Activated effector memory CD4-positive, alpha-beta T cell treated with Interleukin-2 at 50 U/mL for 16 hours (primary cell): ENCODE measurements around the gene PCNX4.

ENCODE experiments used
- DNase-seq: peaks from one replicate; pipeline ENCODE4 v3.0.0-alpha.2; 2020

PCNX4 gene

DNA sequence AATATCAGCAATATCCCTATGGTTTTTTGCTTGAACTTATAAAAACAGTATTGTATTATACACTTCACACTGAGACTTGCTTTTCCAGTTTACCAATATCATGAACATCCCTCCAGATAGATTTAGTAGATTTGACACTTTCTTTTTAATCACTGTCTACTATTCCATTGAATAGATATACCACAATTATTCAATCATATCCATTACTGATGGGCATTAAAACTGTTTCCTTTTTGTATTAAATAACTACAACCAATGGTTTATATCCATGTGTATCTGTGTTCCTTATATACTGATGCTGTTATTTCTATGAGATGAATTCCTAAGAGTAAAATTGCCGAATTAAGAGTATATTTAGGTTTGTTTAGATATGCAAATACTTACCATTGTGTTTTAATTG, 86.4 kb downstream of the PCNX4 start:
- no peak for DNase-seq

DNA sequence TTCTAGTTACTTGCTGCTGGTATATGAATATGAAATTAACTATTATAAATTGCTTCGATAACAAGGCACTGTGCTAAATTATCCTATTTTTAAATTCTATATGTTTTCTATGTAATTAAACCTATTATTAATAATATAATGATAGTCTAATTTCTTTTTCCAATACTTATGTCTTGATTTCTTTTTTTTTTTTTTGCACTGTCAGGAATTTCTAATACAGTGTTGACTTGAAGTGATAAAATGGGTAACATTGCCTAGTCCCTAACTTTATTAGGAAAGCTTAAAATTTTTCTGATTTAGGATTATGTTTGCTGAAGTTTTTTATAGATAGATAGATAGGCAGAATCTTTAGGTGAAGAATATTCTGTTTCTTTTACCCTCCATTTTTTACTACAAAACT, 87.1 kb downstream of the PCNX4 start:
- no peak for DNase-seq

DNA sequence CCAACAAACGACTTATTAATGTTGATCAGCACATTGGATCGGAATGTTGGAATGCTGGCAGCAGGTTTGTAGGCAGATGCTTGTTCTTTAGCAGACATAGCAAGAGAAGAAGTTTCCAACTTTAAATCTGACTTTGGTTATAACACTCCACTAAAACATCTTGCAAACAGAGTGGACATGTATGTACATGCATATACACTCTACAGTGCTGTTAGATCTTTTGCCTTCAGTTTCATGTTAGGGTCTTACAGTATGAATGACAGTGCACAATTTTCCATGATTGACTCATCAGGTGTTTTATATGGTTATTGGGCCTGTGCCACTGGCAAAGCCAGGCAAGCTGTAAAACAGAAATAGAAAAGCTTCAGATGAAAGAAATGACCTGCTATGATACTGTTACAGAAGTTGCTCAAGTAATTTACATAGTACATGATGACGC, 87.7 kb downstream of the PCNX4 start:
- no peak for DNase-seq

DNA sequence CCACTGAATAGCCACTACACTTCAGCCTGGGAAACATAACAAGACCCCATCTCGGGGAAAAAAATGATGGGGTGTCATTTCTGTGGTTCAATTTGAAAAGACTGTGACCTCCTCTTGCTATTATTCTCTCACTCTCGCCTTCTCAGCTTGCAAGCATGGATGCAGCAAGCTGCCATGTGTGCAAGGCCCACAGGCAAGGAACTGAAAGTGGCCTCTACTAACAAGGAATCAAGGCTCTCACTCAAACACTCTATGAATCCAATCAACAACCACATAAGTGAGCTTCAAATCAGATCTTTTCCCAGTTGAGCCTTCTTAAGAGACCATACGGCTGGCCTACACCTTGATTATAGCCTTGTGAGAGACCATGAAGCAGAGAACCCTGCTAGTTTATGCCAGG, 91.4 kb downstream of the PCNX4 start:
- no peak for DNase-seq

DNA sequence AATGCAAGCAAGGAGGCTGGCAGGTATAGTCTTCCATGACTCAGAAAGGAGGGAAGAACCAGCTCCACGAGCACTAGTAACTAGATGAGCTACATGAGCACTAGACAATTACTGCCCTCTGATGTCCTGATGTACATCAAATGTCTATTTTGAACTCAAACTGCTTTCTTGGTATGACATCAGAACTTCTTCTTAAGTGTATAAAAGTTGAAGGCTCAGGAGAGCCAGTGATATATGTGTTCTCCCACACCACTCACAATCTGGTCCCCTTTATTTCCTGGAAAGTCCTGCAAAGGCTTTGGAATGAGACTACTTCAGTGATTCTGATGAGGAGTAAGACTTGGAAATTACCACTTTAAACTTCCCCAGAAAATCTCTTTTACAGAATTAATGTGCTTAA, 92.0 kb downstream of the PCNX4 start:
- no peak for DNase-seq

DNA sequence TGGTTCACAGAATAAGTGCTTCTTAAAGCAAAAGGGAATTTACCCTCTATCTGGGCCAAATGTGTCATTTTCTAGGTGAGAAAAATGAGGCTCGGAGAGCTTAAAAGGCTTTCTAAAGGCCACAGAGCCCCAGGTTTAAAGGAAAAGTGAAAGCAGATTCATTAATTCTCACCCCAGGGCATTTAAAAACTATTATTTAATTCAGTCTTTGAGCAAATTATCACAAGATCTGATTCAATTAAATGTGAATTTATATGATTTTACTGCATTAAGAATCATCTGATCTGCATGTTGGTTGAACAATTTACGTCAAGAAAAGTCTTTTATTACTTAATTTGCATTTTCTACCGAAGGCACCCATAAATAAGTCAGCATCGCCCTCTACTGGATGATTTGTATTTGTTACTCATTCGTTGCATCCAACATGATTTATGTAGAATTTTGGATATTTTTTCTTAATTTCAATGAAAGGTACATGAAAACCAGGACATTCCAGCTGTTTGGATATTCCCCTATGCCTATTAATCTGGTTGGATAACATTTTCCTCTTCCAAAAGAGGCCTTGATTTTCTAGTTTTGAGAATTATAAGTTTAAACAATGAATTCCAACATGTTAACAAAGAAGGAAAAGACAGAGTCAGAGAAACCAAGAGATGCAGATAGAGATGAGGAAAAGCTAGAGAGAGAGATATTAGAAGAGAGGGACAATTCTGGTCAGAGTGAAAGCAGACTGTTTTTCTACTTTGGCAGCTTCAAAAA, 92.6 kb downstream of the PCNX4 start:
- DNase-seq, result no peak

DNA sequence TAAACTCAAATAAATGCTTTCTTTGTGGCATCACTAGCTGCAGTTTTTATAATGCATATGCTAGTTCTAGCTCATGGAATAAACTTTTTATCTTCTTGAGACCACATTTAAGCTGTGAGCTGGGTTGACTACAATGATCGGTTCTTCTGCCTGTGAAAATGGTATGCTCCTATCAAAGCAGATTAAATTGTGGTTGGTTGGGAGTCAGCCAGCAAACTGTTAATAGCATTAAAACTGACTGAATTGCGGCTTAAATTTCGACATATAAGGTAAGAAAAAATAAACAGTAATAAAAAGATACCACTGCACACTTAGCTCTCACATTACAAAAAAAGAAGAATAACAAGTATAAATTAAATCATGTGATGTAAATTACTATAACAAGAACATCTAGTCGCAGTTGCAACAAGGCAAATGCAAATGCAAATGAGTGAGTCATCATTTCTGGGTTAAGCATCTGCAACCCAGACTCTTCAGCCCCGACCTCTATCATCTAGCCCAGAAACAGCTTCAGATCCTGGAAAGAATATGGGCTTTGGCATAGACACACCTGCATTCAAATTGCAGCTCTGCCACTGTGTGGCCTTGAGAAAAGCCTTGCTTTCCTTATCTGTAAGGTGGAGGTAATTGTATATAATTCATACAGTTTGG, 93.3 kb downstream of the PCNX4 start:
- DNase-seq, result no peak

DNA sequence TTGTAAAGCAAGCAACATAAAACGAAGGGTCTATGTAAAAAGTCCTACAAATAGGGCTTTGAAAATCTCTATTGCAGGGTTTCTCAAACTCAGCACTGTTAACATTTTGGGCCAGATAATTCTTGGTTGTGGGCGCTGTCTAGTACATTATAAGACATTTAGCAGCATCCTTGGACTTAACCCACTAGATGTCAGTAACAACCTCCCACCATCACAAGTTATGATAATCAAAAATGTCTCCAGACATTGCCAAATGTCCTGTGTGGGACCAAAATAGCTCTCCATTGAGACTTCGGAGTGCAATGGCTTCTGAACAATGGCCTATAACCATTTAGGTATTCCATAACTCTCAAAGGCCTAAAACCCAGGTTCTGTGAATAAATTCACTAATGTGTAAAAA, 96.4 kb downstream of the PCNX4 start:
- no peak for DNase-seq

DNA sequence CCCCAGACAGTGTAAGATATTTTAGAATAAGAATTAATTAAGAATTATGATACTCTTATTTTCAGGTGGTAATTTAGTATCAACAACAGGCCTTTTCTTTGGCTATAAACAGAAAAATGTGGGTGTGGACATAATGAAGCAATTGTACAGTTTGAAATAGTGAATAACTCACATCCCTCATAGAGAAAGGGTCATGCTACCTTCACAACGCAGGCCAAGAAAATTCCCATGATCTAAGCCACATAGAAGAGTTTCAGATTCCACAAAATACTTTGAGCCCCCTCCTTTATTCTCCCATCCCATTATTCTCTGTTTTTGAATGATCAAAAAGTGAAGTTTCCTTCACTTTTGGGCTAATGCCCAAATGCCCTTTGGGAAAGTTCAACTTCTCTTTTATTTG, 97.0 kb downstream of the PCNX4 start:
- DNase-seq, result no peak

DNA sequence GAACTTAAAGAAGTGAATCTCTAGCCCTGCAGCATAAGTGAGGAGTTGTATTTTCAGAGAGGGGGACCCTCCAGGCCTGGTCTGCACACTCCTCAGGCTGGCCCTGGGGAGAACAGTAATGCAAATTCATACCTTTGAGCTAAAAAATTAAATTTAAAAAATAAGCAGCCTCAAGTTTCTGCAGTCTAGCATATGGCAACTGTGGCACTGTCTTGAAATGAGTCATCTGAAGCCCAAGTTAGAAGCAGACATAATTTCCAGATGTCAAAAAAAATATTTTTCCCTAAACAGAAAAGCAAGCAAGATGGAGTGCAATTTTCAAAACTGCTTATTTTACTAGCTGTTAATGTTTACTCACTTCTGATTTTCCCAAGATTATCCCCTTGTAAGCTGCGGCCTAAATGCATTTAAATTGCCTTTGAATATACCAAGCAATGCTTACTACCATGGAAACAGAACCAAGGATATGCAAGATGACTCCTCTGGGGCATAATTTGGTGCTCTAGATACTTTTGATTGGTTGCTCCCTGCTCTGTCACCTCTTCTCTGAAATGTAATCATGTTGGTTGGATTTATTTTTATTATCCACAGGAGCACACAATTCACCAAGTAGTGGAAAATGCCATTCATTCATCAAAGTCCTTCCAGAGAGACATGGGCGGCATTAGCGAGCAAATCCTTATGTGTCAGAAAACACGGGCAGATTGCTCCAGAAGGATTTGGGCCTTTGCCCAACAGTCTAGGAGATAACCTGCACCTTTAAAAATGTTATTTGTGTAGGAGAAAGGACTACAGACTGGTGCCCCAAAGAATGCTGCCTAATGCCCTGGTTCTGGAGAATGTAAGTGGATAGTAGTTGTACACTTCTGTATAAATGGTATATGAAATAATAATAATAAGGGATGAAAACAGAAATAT, 98.5 kb downstream of the PCNX4 start:
- DNase-seq, result no peak

DNA sequence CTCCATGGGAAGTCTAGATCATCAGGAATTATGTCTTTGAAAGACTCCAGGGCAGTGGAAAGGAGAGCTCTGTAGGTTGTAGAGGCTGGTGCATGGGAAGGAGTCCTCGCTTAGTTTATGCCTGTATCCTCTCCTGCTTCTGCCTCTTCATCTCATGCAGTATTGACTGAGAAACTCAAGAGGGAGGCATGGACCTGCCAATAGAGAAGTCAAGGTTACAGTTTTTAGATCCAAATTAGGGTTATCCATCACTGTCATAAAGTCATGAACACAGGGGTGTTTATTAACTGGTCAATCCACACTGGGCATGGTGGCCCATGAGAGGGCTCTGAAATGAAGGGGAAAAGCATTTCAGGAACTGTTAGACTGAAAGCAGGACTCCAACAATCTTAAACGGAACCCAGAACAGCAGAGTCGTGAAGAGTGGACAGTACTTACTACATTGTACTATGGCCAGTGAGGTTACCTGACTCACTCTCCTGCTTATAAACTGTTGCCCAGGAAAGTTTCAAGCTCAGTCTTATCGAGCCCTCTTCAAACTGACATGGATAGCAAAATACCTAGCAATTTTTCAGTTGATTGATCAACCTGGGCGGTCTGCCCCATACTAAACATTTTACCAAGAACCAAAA, 103.6 kb downstream of the PCNX4 start:
- no peak for DNase-seq

DNA sequence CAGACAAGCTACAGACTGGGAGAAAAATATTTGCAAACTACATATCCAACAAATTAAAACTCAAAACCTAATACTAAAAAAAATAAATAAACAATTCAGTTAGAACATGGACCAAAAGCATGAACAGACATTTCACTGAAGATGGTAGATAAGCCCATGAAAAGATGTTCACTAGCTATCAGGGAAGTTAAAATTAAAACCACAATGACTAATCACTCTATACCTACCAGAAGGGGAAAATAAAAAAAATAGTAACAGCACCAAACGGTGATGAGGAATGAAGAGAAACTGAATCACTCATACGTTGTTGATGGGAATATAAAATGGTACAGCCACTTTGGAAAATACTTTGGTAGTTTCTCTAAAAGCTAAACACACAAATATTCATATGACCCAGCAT, 104.6 kb downstream of the PCNX4 start:
- DNase-seq, result no peak

DNA sequence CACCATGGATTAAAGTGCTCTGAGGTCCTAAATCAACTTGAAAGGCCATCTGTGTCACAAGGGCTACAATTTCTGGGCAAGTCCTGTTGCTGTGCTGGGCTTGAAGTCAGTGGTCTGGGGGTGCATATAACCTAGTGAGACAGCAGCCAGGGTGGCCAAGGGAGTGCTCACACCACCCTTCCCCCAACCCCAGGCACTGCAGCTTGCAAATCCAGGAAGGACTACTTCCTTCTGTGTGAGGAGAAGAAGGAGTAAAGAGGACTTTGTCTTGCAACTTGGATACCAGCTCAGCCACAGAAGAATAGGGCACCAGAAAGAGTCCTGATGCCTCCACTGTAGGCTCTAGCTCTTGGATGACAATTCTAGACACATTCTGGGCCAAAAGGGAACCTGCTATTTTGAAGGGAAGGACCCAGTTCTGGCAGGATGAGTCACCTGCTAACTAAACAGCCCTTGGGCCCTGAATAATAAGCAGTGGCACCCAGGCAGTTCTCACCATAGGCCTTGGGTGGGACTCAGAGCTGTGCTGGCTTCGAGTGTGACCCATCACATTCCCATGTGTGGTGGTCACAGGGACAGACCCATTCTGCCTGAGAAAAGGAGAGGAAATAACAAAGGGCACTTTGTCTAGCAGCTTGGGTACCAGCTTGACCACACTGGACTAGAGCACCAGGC, 106.0 kb downstream of the PCNX4 start:
- DNase-seq, result no peak

DNA sequence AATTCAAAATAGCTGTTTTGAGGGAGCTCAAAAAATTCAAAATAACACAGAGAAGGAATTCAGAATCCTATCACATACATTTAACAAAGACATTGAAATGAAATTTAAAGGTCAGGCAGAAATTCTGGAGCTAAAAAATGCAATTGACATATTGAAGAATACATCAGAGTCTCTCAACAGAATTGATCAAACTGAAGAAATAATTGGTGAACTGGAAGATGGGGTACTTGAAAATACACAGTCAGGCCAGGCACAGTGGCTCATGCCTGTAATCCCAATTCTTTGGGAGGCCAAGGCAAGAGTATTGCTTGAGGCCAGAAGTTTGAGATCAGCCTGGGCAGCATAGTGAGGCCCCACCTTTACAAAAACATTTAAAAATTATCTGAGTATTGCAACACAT, 107.6 kb downstream of the PCNX4 start:
- no peak for DNase-seq

DNA sequence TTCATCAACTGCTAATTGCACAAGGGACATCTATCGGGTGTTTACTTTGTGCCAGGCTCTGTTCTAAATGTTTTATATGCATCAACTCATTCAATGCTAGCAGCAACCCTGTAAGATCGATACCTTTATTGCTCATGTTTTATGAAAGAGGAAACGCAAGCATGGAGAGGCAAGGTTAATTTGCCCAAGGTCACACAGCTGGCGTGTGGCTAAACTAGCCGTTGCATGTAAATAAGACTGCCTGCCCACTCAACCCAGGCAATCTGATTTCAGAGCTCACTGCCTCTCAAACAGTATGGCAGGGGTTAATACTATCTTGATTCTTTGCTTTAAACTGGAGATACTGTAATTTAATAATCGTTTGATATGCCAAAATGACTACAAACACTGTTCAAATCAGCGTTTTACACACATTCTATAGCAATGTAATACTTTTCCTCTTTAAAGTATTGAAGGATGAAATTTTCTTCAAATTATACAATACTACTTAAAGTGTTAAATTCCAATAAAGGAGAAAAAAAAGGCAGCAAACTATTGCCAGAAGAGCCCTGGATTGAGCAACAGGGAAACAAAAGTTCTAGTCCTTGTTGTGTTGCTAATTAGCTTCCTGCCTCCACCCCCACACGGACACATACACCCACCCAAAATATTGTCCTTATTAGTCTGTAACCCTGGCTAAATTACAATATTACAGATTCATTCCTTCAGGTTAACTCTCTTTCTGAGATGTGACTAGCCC, 112.5 kb downstream of the PCNX4 start:
- DNase-seq, result no peak

DNA sequence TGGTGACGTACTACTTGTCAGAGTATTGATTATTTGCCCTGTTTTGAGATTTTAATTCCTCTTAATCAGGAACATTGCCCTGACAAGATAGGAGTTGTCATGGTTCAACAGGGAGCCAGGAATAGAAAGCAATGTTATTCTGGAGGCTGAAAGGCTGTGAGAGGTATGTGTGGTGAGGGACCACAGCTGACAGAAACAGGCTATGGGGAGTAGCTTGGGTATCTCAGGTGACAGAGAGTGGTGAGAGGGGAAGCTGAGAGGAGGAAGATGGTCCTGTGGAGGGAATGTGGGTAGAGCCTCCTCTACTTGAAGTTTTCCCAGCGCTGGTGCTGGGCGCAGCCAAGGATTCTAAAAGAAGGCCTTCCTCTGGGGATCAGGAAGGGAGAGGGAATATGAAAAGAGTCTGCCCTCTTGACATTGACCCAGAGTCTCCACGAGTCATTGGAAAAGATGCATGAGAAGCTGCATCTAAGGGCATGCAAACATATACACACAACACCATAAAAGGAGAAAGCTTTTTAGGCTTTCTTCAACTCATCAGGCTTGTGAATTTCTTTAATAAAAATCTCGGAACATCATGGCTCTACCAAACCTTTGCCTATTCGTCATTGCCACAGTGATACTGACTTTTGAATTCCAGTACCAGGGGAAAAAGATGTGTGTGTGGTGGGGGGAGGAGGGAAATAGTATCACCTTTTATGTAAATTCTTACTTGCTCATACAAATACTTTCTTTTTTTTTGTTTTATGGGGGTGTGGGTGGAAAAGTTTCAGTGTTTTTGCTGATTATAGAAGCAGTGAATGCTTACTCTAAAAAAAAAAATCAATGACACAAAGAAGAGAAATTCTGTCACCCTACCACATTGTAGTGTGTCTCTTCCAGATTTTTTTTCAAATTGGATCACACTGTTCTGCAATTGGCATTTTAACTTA, 113.4 kb downstream of the PCNX4 start:
- no peak for DNase-seq

DNA sequence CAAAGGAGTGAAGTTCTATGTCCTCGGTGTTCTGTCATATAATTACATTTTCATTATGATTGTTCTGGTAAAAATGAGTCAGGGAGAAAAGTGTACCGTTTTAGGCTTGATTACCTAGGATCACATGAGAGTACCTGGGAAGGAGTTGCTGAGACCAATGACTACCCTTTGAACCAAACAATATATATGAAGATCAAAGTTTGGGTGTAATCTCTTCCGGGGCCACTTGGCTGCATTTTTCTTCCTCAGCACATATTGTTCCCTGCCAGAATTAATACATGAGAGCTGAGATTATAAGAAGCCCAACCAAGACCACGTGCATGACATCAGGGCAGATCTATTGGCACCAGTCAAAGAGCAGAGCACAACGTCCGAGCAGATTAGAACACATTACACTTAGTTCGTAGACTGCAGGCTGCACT, 114.5 kb downstream of the PCNX4 start:
- no peak for DNase-seq

DNA sequence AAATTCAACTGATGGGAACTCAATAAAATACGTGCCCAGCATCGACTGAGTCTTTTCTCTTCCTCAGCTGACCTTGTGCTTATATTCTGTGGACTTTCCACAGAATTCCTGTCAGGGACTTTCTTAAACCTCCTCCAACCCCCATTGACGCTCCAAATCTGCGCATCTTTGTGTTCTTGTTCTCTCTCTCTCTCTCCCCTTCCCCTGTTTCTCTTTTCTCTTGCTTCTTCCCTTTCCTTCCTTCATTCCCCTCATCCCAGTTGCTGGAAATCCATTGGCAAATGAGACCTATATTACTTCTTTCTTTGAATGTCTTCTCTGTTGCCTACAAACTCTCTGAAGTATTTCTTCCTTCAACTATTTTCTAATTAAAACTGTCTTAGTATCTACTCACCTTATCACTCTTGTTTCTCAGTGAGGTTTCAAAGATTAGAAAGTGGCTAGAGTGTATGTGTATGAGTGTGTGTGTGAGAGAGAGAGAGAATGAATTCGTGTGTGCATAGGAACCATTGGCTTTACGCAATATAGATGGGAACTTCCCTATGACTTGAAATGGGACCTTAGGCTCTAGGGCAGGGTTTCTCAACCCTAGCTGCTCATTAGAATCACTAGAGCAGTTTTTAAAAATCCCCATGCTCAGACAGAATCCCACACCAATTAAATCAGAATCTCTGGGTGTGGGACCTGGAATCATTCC, 115.3 kb downstream of the PCNX4 start:
- no peak for DNase-seq

DNA sequence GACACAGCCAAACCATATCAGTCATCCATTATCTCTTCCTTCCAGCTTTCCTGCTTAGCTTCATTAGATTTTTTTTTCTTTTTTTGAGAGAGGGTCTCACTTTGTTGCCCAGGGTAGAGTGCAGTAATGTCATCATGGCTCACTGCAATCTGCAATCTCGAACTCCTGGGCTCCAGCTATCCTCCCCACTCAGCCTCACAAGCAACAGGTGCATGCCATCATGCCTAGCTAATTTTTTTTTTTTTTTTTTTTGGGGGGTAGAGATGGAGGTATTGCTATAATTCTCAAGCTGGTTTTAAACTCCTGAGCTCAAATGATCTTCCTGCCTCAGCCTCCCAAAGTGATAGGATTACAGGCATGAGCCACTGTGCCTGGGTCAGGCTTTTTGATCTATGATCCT, 119.0 kb downstream of the PCNX4 start:
- DNase-seq, result no peak

DNA sequence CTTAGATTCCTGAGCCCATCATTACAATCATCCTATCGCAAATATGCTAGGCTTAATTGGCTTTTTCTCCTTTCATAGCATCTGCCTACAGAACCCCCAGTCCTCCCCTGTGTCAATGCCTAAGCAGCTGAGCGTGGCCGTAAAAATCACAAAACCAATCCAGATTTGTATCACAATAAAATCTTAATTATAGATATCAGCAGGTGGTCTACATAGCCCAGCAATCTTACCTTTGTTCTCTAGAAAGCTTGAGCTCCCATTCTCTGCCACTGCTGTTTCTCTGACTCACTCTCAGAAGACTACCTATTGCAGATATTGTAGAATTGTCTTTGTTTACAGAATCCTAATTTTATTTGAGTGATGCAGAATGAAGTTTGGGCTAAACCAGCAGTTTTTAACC, 119.4 kb downstream of the PCNX4 start:
- no peak for DNase-seq
